Testis (tissue), 3 donors: ENCODE results near the gene MGAT3. TPM values are rescaled to one million over a fixed set of nuclear protein-coding genes. Genes with fewer than 3 reads are reported as not detected.

Experiments used
- DNase-seq: peaks from one replicate; pipeline ENCODE4 v3.0.0-alpha.2; 2019
- H3K27ac ChIP-seq, 2 donors: fragments of 200-600 bp; sonication (generic); one replicate each; pipeline ENCODE4 v1.5.1; 2019
- H3K27me3 ChIP-seq: fragments of 200-600 bp; sonication (generic); one replicate; pipeline ENCODE4 v1.5.1; 2019
- H3K36me3 ChIP-seq: fragments of 200-600 bp; sonication (generic); one replicate; pipeline ENCODE4 v1.5.1; 2017; ENCODE audit warnings: low read depth; ENCODE audit errors: missing control alignments
- H3K4me1 ChIP-seq: fragments of 200-600 bp; sonication (generic); one replicate; pipeline ENCODE4 v1.5.1; 2019
- H3K4me3 ChIP-seq, 2 donors: fragments of 200-600 bp; sonication (generic); one replicate each; pipeline ENCODE4 v1.5.1; 2017 to 2019
- H3K9me3 ChIP-seq: fragments of 200-600 bp; sonication (generic); one replicate; pipeline ENCODE4 v1.5.1; 2017
- CTCF ChIP-seq, 3 experiments: fragments of 450-650 bp in 2 of 3; fragments of 200-600 bp in 1 of 3; sonication (generic) in 1 of 3; IDR thresholded peaks; one replicate each; pipeline ENCODE4 v1.5.1; 2016 to 2019; ENCODE audit warnings: antibody characterized with exemption in 3 of 3, mild to moderate bottlenecking in 2 of 3, moderate library complexity in 1 of 3
- POLR2A ChIP-seq: fragments of 450-650 bp; IDR thresholded peaks from one replicate; pipeline ENCODE4 v1.6.1; 2017; ENCODE audit warnings: antibody characterized with exemption, mild to moderate bottlenecking, moderate library complexity
- WGBS, 2 donors: methylation state at CpG; one replicate each; pipeline ENCODE4 v1.1.5; 2018; 5-methylcytosine and 5-hydroxymethylcytosine counted together
- intact Hi-C: fragments of 100-400 bp; cut with DNase I; formaldehyde crosslinking; loops from one replicate; pipeline ENCODE4 v1.15.1; 2023; ENCODE audit warnings: low total_unique reads
- polyA plus RNA-seq: library from polyadenylated mRNA; stranded (reverse); fragments of 350-450 nt; fragmentation: Illumina TruSeq; extraction: RNeasy Lipid Tissue Mini Kit (QIAGEN cat#74804); gene quantifications from one replicate; pipeline ENCODE4 v1.2.3, GENCODE V29; 2014; ENCODE audit warnings: low read depth, low replicate concordance; ENCODE audit not compliant: insufficient read depth
- total RNA-seq, 2 donors: library from RNA; depleted of rRNA; stranded (reverse); fragments of >200 nt; gene quantifications; one replicate each; pipeline ENCODE4 v1.2.3, GENCODE V29; 2016

The MGAT3 gene
- total and polyA plus RNA-seq, 3 donors from 2014 or later, result 4.6 to 9.7 (median 6.4) TPM

DNA sequence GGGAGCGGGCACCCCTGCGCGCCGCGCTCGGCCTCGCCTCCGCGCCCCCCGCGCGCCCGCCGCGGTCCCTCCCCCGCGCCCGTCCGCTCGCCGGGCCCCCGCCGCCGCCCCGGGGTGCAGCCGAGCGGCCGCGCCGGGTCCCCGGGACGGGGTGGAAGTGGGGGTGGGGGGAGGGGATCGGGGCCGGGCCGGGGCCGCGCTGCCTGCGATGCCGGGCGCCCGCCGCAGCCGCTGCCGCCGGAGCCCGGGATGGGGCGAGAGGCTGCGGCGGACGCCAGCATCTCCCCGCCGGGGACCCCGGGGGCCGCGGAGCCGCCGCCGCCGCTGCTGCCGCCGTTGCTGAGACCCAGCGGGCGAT lies 365 bp downstream of the MGAT3 start:
- TF ChIP-seq POLR2A (no peak), CTCF (IDR thresholded peaks at IDR 0.05) (no peak)

DNA sequence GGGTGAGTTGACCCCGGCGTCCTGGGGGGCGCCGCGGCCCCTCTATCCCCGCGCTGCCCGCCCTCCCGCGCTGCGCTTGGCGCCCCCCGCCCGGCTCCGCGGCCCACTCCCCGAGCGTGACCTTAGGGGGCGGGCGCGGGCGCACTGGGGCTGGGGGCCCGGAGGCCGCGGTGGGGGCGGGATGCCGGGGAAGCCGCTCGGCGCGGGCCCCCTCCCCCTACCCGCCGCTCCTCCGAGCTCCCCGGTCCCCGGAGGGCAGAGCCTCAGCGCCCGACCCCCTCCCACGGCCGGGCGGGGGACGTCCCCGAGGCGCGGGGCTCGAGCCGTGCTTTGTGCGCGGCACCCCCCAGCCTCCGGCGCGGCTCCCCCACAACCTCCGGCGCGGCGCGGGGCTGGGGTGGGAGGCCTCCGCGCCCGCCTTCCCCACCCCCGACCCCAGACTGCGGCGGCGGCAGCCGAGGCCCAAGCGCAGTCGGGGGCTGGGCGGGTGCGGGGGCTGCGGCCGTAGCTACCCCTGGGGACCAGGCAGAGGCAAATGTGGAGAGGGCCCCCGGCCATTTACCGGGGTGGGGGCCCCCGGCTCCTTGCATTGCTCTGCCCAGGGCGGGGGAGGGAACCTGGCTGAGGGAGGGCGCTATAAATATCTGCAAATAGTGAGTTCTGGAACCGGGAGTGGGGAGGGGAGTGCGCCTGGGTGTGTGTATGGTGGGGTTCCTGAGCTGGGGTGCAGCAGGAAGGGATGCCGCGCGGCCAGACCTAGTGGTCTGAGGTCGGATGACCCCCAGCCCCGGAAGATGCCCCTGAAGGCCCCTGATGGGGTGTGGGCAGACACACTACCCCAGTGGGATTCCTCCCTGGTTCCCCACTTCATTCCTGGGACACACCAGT lies 988 bp downstream of the MGAT3 start:
- Histone ChIP-seq H3K36me3 (no peaks in the 10 kb centered on the region), H3K9me3 (no peaks in the 10 kb centered on the region), H3K4me3 (peak overlapping the region; percentile 60 to 71), H3K27me3 (no peaks in the 10 kb centered on the region), H3K27ac (peak overlapping the region; percentile 69 to 72), H3K4me1 (peaks cover 33% of the 10 kb centered on the region)
- DNase-seq, result peak; percentile 43
- intact Hi-C loops, result no loop called here
- TF ChIP-seq CTCF (IDR thresholded peaks at IDR 0.05) (no peak), POLR2A (no peak)
- 2 to 8% methylated on average over 2 to 81 of the region's 83 CpGs for WGBS, 2 donors

More for the DNA sequence above, 365 bp downstream of the MGAT3 start:
- WGBS, 2 donors, result 0% methylated on average over 3 of the region's 63 CpGs; no CpG with 5 or more reads in 1 of the 2 donors
- Histone ChIP-seq H3K36me3 (no peaks in the 10 kb centered on the region), H3K9me3 (no peaks in the 10 kb centered on the region), H3K4me1 (peaks cover 31% of the 10 kb centered on the region), H3K4me3 (peak overlapping the region; percentile 60 to 71), H3K27ac (peak overlapping the region in 1 of 2 donors; percentile 69), H3K27me3 (no peaks in the 10 kb centered on the region)
- DNase-seq, result no peak
- intact Hi-C loops, result no loop called here

- DNase-seq, result no peak
- peak overlapping the region; percentile 60 to 71 for H3K4me3 ChIP-seq
- H3K27me3 ChIP-seq, result no peaks in the 10 kb centered on the region
- peaks cover 37% of the 10 kb centered on the region for H3K4me1 ChIP-seq
- no peaks in the 10 kb centered on the region for H3K9me3 ChIP-seq
- TF ChIP-seq CTCF (IDR thresholded peaks at IDR 0.05) (no peak), POLR2A (no peak)
- intact Hi-C loops, result no loop called here
- WGBS, 2 donors, result 34 to 46% methylated on average over 10 of the region's 10 CpGs
- no peaks in the 10 kb centered on the region for H3K36me3 ChIP-seq
- H3K27ac ChIP-seq, result peak overlapping the region in 1 of 2 donors; percentile 69
Measured at GRCh38 chr22:39458444-39459083, 1.8 kb downstream of the MGAT3 start.

GRCh38 chr22:39459681-39460080 lies 2.9 kb downstream of the MGAT3 start:
- Histone ChIP-seq H3K27ac (no peak overlapping the region), H3K4me1 (peaks cover 30% of the 10 kb centered on the region), H3K4me3 (no peak overlapping the region), H3K36me3 (no peaks in the 10 kb centered on the region), H3K9me3 (no peaks in the 10 kb centered on the region), H3K27me3 (no peaks in the 10 kb centered on the region)
- TF ChIP-seq CTCF (IDR thresholded peaks at IDR 0.05), result no peak
- TF ChIP-seq POLR2A, result no peak
- DNase-seq, result no peak
- intact Hi-C loops, result loop anchor here (5.0 kb wide), 1 partner anchor 1553 kb away; no protein-coding TSS in a partner anchor
- WGBS, 2 donors, result 76 to 81% methylated on average over 11 of the region's 11 CpGs
